GM12878 (cell line): ENCODE results near the gene THSD4. TPM values are rescaled to one million over a fixed set of nuclear protein-coding genes. Genes with fewer than 3 reads are reported as not detected.

Experiments used
- ATAC-seq: fragments of 200-7000 bp; cut with Tn5 transposase; 3 replicates; pipeline ENCODE4 v1.9.1; 2020; ENCODE audit warnings: mild to moderate bottlenecking, moderate library complexity
- BruUV-seq: library from RNA; stranded (reverse); fragments of 400-500 nt; replicated peaks from 2 replicates; lab custom pipeline; 2021; lab: Mats Ljungman, UMichigan
- CTCF ChIA-PET: fragments of 300-600 bp; sonication (Branson Sonifier 250); formaldehyde crosslinking; extraction: SDS; loops from one replicate; lab custom pipeline; 2021; ENCODE audit warnings: inconsistent platforms; lab: Yijun Ruan, JAX
- POLR2A ChIA-PET: fragments of 350-600 bp; formaldehyde crosslinking; extraction: SDS; loops from one replicate; lab custom pipeline; 2021; ENCODE audit warnings: inconsistent platforms; lab: Charles Lee
- RAD21 ChIA-PET: fragments of 300-600 bp; sonication (Branson Sonifier 250); formaldehyde crosslinking; loops from one replicate; lab custom pipeline; 2023; ENCODE audit warnings: antibody characterized with exemption; ENCODE audit not compliant: unreplicated experiment; lab: Charles Lee
- SMC1A ChIA-PET: fragments of 300-600 bp; sonication (Branson Sonifier 250); formaldehyde crosslinking; loops from one replicate; lab custom pipeline; 2023; ENCODE audit not compliant: unreplicated experiment, uncharacterized antibody; lab: Charles Lee
- DNase-seq: peaks from one replicate; pipeline ENCODE4 v3.0.0-alpha.2; 2011; ENCODE audit warnings: low read depth, low spot score
- FAIRE-seq: peaks from 3 replicates; lab custom pipeline; 2011; peaks lifted over from hg19 to GRCh38; lab: Jason Lieb, UNC
- H2AFZ ChIP-seq: 2 replicates; pipeline ENCODE4 v1.6.0; 2011; ENCODE audit warnings: low read depth, low read length, control low read depth; ENCODE audit not compliant: control insufficient read depth
- H3K27ac ChIP-seq: 2 replicates; pipeline ENCODE4 v1.5.1; 2011; ENCODE audit warnings: control low read depth; ENCODE audit not compliant: control insufficient read depth, insufficient read depth
- H3K27me3 ChIP-seq, 2 experiments: replicated peaks in 1 of 2; 2 replicates each; pipeline versions ENCODE4 v1.6.0 to v1.6.1; 2011; ENCODE audit warnings: low read length in 1 of 2; ENCODE audit not compliant: control insufficient read depth in 2 of 2, insufficient read depth in 2 of 2
- H3K36me3 ChIP-seq, 2 experiments: 2 replicates each; pipeline ENCODE4 v1.5.1; 2011; ENCODE audit warnings: low read length in 1 of 2; ENCODE audit not compliant: control insufficient read depth in 2 of 2, insufficient read depth in 2 of 2
- H3K4me1 ChIP-seq: 2 replicates; pipeline ENCODE4 v1.6.1; 2011; ENCODE audit warnings: mild to moderate bottlenecking, low read length, moderate library complexity, mixed read lengths; ENCODE audit not compliant: control insufficient read depth, insufficient read depth
- H3K4me2 ChIP-seq: 2 replicates; pipeline ENCODE4 v1.6.0; 2011; ENCODE audit warnings: control low read depth; ENCODE audit not compliant: control insufficient read depth, insufficient read depth
- H3K4me3 ChIP-seq: fragments of 200-600 bp; sonication (generic); 2 replicates; pipeline ENCODE4 v1.5.1; 2016
- H3K79me2 ChIP-seq: 2 replicates; pipeline ENCODE4 v1.6.0; 2011; ENCODE audit warnings: low read length; ENCODE audit not compliant: control insufficient read depth, insufficient read depth
- H3K9ac ChIP-seq: 2 replicates; pipeline ENCODE4 v1.8.0; 2011; ENCODE audit warnings: low read length, control low read depth, mixed read lengths; ENCODE audit not compliant: control insufficient read depth, insufficient read depth
- H3K9me3 ChIP-seq: replicated peaks from 3 replicates; pipeline ENCODE4 v1.5.1; 2011; ENCODE audit warnings: mild to moderate bottlenecking, low read length; ENCODE audit not compliant: control insufficient read depth, insufficient read depth
- H4K20me1 ChIP-seq: 2 replicates; pipeline ENCODE4 v1.6.0; 2011; ENCODE audit not compliant: control insufficient read depth, insufficient read depth
- BRCA1 ChIP-seq: IDR thresholded peaks from 2 replicates; pipeline ENCODE4 v1.6.1; 2011; ENCODE audit warnings: low read depth, low read length, improper control_type of control experiment
- ESRRA ChIP-seq: IDR thresholded peaks from 2 replicates; pipeline ENCODE4 v1.6.1; 2012; ENCODE audit warnings: mild to moderate bottlenecking, low read length, improper control_type of control experiment
- EZH2 ChIP-seq: IDR thresholded peaks from 2 replicates; pipeline ENCODE4 v1.6.1; 2012; ENCODE audit warnings: low read depth, mild to moderate bottlenecking, control low read depth, inconsistent platforms, low read length, borderline replicate concordance; ENCODE audit not compliant: control insufficient read depth
- LARP7 ChIP-seq: fragments of 450-650 bp; IDR thresholded peaks from 2 replicates; pipeline ENCODE4 v1.6.1; 2017; ENCODE audit warnings: mild to moderate bottlenecking
- NR2C1 ChIP-seq: fragments of 450-650 bp; IDR thresholded peaks from 2 replicates; pipeline ENCODE4 v1.6.1; 2017; ENCODE audit warnings: antibody characterized with exemption, mild to moderate bottlenecking, moderate library complexity
- RCOR1 ChIP-seq: conservative IDR thresholded peaks from 2 replicates; pipeline ENCODE4 v1.6.1; 2012; ENCODE audit warnings: low read depth, low read length, improper control_type of control experiment
- SMAD5 ChIP-seq: IDR thresholded peaks from 2 replicates; pipeline ENCODE4 v1.6.1; 2016; ENCODE audit warnings: antibody characterized with exemption, low read depth
- SRF ChIP-seq, 2 experiments: IDR thresholded peaks; 2 replicates each; pipeline ENCODE4 v1.6.1; 2011; ENCODE audit warnings: low read depth in 2 of 2, low read length in 2 of 2, mild to moderate bottlenecking in 1 of 2, moderate library complexity in 1 of 2
- SUPT20H ChIP-seq: IDR thresholded peaks from 2 replicates; pipeline ENCODE4 v1.6.1; 2011; ENCODE audit warnings: low read depth, mild to moderate bottlenecking, low read length, moderate library complexity, borderline replicate concordance; ENCODE audit not compliant: control insufficient read depth
- TARDBP ChIP-seq: IDR thresholded peaks from 2 replicates; pipeline ENCODE4 v1.6.1; 2016; ENCODE audit warnings: borderline replicate concordance
- YBX1 ChIP-seq: fragments of 450-650 bp; IDR thresholded peaks from 2 replicates; pipeline ENCODE4 v1.6.1; 2016; ENCODE audit warnings: antibody characterized with exemption
- ZNF622 ChIP-seq: fragments of 450-650 bp; IDR thresholded peaks from 2 replicates; pipeline ENCODE4 v1.6.1; 2017; ENCODE audit warnings: mild to moderate bottlenecking, inconsistent platforms
- WGBS: methylation state at CpG from one replicate; pipeline ENCODE4 v1.1.6; 2016; ENCODE audit warnings: low lambda C conversion rate; ENCODE audit not compliant: insufficient replicate concordance, insufficient coverage; ENCODE audit errors: missing lambda C conversion rate; 5-methylcytosine and 5-hydroxymethylcytosine counted together
- in situ Hi-C: fragments of 300-500 bp; cut with MboI; formaldehyde crosslinking; loops from 9 replicates; pipeline ENCODE4 v1.14.3; 2018; ENCODE audit warnings: mixed read lengths
- intact Hi-C: fragments of 100-400 bp; cut with micrococcal nuclease; formaldehyde crosslinking; loops from one replicate; pipeline ENCODE4 v1.14.2; 2022; ENCODE audit not compliant: unreplicated experiment
- polyA plus RNA-seq, 11 experiments: library from polyadenylated mRNA; depleted of rRNA in 4 of 11; unstranded in 6 of 11; stranded (reverse) in 5 of 11; fragments of >200 nt; fragmentation: Nextera tagmentation in 4 of 11; fragmentation: Illumina TruSeq in 1 of 11; extraction: Ambion mirVana in 4 of 11; extraction: Trizol in 1 of 11; gene quantifications; 1 replicate in 1 of 11; 2 replicates in 10 of 11; pipeline versions ENCODE4 v1.2.1 to v1.2.3, GENCODE V29; 2011 to 2016; ENCODE audit warnings: inconsistent platforms in 2 of 11, missing spikeins in 2 of 11, low read depth in 1 of 11
- total RNA-seq, 4 experiments: library from RNA; depleted of rRNA in 3 of 4; stranded (reverse); fragments of >200 nt in 3 of 4; fragmentation: Illumina TruSeq in 1 of 4; extraction: Trizol in 1 of 4; gene quantifications; 2 replicates each; pipeline versions ENCODE4 v1.2.1 to v1.2.3, GENCODE V29; 2013 to 2021
- TF ChIP-seq, protein P1 (sequence below): fragments of 450-650 bp; IDR thresholded peaks from 2 replicates; pipeline ENCODE4 v1.6.1; 2016; ENCODE audit warnings: mild to moderate bottlenecking
- TF ChIP-seq, protein P2 (sequence below): fragments of 450-650 bp; IDR thresholded peaks from 2 replicates; pipeline ENCODE4 v1.6.1; 2017; ENCODE audit warnings: borderline replicate concordance
- TF ChIP-seq, protein P3 (sequence below): fragments of 450-650 bp; IDR thresholded peaks from 2 replicates; pipeline ENCODE4 v1.6.1; 2016; ENCODE audit warnings: mild to moderate bottlenecking, moderate library complexity, borderline replicate concordance
- TF ChIP-seq, protein P4 (sequence below): fragments of 450-650 bp; IDR thresholded peaks from 2 replicates; pipeline ENCODE4 v1.6.1; 2017; ENCODE audit warnings: antibody characterized with exemption, mild to moderate bottlenecking, moderate library complexity

The THSD4 gene
- total and polyA plus RNA-seq, 10 of the 15 experiments (the other 5 are each of a cell fraction or from before 2014, with no cell fraction given) = 0.04 to 0.13 (median 0.05) TPM; not detected in 7

DNA sequence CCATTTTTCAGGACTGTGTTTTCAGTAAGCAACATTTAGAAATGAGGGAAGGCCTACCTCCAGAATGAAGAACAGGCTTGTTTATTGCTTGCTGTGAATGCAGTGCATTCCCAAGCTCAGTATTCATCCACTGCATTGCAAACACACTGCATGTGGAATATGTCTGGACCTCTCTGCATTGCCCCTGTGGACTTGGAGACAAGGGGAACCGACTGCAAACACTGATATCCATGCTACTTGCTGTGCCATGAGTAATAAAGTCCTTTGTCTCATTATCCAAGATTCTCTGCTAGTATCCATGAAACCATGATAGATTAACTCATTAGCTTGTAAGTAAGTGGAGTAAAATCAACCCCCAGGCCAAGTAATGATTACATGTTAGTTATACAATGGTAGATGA, 393.9 kb downstream of the THSD4 start:
- no peaks in the 10 kb centered on the region; the same call in 1 of the 2 replicates for H4K20me1 ChIP-seq
- RAD21 ChIA-PET = interaction anchor here (1.2 kb wide), 1 partner anchor 21 kb away, joined by 3 read pairs; no protein-coding TSS in a partner anchor
- H3K36me3 ChIP-seq = no peaks in the 10 kb centered on the region
- no peak for FAIRE-seq
- H3K4me2 ChIP-seq = peak overlapping the region; percentile 38; the same call in 1 of the 2 replicates
- no peak overlapping the region for H3K9ac ChIP-seq
- DNase-seq = no peak
- POLR2A ChIA-PET = no interaction called here
- 0 out of 4 replicates have a peak, but pooled peaks cover 0 to 3% of the 10 kb centered on the region in 2 experiments for H3K27me3 ChIP-seq
- no TSS peak for BruUV-seq
- SMC1A ChIA-PET = interaction anchor here (1.2 kb wide), 1 partner anchor 22 kb away, joined by 3 read pairs; no protein-coding TSS in a partner anchor
- no peak overlapping the region for H2AFZ ChIP-seq
- intact Hi-C loops = no loop called here
- H3K4me1 ChIP-seq = peaks cover 22% of the 10 kb centered on the region
- CTCF ChIA-PET = no interaction called here
- H3K9me3 ChIP-seq = peaks cover 3% of the 10 kb centered on the region; the same call in 1 of the 3 replicates
- no peak overlapping the region for H3K4me3 ChIP-seq
- no peaks in the 10 kb centered on the region for H3K79me2 ChIP-seq
- no peak for ATAC-seq
- WGBS = 16% methylated on average over 1 of the region's 1 CpG
- H3K27ac ChIP-seq = no peak overlapping the region; the same call in 1 of the 2 replicates
- in situ Hi-C loops = no loop called here
- TF ChIP-seq ESRRA = no peak
- TF ChIP-seq, protein P1, sequence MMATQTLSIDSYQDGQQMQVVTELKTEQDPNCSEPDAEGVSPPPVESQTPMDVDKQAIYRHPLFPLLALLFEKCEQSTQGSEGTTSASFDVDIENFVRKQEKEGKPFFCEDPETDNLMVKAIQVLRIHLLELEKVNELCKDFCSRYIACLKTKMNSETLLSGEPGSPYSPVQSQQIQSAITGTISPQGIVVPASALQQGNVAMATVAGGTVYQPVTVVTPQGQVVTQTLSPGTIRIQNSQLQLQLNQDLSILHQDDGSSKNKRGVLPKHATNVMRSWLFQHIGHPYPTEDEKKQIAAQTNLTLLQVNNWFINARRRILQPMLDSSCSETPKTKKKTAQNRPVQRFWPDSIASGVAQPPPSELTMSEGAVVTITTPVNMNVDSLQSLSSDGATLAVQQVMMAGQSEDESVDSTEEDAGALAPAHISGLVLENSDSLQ = no peak
- TF ChIP-seq, protein P2, sequence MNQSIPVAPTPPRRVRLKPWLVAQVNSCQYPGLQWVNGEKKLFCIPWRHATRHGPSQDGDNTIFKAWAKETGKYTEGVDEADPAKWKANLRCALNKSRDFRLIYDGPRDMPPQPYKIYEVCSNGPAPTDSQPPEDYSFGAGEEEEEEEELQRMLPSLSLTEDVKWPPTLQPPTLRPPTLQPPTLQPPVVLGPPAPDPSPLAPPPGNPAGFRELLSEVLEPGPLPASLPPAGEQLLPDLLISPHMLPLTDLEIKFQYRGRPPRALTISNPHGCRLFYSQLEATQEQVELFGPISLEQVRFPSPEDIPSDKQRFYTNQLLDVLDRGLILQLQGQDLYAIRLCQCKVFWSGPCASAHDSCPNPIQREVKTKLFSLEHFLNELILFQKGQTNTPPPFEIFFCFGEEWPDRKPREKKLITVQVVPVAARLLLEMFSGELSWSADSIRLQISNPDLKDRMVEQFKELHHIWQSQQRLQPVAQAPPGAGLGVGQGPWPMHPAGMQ = no peak
- TF ChIP-seq SUPT20H = no peak
- no peak for TF ChIP-seq ZNF622
- TF ChIP-seq, protein P3, sequence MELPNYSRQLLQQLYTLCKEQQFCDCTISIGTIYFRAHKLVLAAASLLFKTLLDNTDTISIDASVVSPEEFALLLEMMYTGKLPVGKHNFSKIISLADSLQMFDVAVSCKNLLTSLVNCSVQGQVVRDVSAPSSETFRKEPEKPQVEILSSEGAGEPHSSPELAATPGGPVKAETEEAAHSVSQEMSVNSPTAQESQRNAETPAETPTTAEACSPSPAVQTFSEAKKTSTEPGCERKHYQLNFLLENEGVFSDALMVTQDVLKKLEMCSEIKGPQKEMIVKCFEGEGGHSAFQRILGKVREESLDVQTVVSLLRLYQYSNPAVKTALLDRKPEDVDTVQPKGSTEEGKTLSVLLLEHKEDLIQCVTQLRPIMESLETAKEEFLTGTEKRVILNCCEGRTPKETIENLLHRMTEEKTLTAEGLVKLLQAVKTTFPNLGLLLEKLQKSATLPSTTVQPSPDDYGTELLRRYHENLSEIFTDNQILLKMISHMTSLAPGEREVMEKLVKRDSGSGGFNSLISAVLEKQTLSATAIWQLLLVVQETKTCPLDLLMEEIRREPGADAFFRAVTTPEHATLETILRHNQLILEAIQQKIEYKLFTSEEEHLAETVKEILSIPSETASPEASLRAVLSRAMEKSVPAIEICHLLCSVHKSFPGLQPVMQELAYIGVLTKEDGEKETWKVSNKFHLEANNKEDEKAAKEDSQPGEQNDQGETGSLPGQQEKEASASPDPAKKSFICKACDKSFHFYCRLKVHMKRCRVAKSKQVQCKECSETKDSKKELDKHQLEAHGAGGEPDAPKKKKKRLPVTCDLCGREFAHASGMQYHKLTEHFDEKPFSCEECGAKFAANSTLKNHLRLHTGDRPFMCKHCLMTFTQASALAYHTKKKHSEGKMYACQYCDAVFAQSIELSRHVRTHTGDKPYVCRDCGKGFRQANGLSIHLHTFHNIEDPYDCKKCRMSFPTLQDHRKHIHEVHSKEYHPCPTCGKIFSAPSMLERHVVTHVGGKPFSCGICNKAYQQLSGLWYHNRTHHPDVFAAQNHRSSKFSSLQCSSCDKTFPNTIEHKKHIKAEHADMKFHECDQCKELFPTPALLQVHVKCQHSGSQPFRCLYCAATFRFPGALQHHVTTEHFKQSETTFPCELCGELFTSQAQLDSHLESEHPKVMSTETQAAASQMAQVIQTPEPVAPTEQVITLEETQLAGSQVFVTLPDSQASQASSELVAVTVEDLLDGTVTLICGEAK = no peak
- no peak for TF ChIP-seq SRF (IDR thresholded peaks at IDR 0.05; ENCODE audit: low read depth in 2 of 2, low read length in 2 of 2)
- no peak for TF ChIP-seq YBX1
- TF ChIP-seq RCOR1 = no peak
- TF ChIP-seq, protein P4, sequence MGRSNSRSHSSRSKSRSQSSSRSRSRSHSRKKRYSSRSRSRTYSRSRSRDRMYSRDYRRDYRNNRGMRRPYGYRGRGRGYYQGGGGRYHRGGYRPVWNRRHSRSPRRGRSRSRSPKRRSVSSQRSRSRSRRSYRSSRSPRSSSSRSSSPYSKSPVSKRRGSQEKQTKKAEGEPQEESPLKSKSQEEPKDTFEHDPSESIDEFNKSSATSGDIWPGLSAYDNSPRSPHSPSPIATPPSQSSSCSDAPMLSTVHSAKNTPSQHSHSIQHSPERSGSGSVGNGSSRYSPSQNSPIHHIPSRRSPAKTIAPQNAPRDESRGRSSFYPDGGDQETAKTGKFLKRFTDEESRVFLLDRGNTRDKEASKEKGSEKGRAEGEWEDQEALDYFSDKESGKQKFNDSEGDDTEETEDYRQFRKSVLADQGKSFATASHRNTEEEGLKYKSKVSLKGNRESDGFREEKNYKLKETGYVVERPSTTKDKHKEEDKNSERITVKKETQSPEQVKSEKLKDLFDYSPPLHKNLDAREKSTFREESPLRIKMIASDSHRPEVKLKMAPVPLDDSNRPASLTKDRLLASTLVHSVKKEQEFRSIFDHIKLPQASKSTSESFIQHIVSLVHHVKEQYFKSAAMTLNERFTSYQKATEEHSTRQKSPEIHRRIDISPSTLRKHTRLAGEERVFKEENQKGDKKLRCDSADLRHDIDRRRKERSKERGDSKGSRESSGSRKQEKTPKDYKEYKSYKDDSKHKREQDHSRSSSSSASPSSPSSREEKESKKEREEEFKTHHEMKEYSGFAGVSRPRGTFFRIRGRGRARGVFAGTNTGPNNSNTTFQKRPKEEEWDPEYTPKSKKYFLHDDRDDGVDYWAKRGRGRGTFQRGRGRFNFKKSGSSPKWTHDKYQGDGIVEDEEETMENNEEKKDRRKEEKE = no peak
- no peak for TF ChIP-seq LARP7
- TF ChIP-seq TARDBP = no peak
- no peak for TF ChIP-seq BRCA1
- TF ChIP-seq EZH2 = no peak
- TF ChIP-seq SMAD5 = no peak
- no peak for TF ChIP-seq NR2C1
